ENCODE results near the gene ADCY3.

The ADCY3 gene

GRCh38 chr2:24909555-24910177 lies 10.4 kb downstream of the ADCY3 start:
- TF ChIP-seq CTCF (IDR thresholded peaks at IDR 0.05) = no peak
- no peak for TF ChIP-seq ZFX (IDR thresholded peaks at IDR 0.05; ENCODE audit: borderline replicate concordance)

GRCh38 chr2:24908461-24908901 lies 11.6 kb downstream of the ADCY3 start:
- H3K27ac ChIP-seq = no peak overlapping the region
- TF ChIP-seq ZFX (IDR thresholded peaks at IDR 0.05; ENCODE audit: borderline replicate concordance) (no peak), CTCF (IDR thresholded peaks at IDR 0.05) (no peak)

More at GRCh38 chr2:24909555-24910177, 10.4 kb downstream of the ADCY3 start:
- no peak overlapping the region for H3K27ac ChIP-seq

DNA sequence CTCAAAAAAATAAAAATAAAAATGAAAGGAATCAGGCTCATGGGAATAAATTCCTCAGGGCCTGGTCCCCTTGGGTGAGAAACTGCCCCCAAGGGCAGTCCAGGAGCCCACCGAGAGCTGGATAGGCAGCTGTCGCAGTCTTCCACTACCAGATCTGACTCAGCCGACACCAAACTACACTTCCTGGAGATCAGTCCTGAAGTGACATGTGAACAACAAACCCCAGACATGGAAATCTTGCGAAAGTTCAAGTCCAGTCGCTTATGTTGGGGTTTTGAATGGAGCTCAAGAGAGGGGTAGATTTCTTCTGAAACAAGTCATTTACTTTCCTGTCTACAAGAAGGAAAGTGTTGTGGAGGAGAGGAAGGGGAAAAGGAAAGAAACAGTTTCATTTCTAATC lies 12.9 kb downstream of the ADCY3 start:
- no peak overlapping the region for H3K27ac ChIP-seq
- TF ChIP-seq CTCF (IDR thresholded peaks at IDR 0.05) = no peak
- no peak for TF ChIP-seq ZFX (IDR thresholded peaks at IDR 0.05; ENCODE audit: borderline replicate concordance)

DNA sequence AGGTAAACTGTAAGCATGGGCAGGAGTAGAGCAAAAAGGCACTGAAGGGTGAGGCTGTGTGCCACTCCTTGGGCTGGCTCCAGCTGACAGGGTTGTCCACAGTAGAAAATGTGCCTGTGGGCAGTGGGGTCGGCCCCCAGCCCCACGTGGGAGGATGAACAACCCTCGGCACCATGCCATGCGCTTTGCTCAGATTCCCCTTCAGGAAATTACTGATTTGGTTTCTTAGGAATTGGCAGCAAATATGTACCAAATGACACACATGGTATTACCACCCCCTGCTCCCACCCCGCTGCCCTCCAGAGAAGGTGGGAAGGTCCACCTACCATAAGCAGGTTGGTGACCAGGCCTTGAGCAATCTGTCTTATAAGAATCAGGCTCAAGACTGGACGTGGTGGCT lies 13.6 kb downstream of the ADCY3 start:
- H3K27ac ChIP-seq = no peak overlapping the region

GRCh38 chr2:24903161-24904103 lies 16.6 kb downstream of the ADCY3 start:
- H3K27ac ChIP-seq = no peak overlapping the region
- TF ChIP-seq ZFX (IDR thresholded peaks at IDR 0.05; ENCODE audit: borderline replicate concordance) = no peak
- TF ChIP-seq CTCF (IDR thresholded peaks at IDR 0.05) = no peak

More for the DNA sequence above, 13.6 kb downstream of the ADCY3 start:
- no peak for TF ChIP-seq ZFX (IDR thresholded peaks at IDR 0.05; ENCODE audit: borderline replicate concordance)
- no peak for TF ChIP-seq CTCF (IDR thresholded peaks at IDR 0.05)

DNA sequence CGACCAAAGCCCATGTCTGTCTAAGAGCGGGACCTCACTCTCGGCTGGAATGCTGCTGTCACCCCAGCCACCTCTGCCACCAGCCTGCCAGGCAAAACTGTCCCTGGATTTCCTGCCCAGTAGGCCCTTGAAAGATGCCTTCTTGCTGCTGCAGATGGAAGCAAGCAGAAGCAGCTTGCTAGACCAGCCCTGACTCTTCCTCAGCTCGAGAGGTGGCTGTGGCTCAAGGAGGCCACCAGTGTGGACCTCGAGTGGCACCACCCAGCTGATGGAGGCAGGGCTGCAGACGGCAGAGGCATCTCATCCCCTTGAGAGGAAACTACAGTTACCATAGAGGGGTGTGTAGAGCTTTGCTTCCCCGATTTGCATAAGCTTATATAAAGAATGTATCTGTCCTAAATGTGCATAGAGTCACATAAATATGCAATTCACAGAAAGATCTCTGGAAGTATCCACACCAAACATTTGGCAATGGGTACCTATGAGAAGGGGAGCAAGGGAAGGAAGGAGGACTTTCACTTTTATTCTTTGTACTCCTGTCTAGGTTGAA lies 20.6 kb downstream of the ADCY3 start:
- TF ChIP-seq ZFX (IDR thresholded peaks at IDR 0.05; ENCODE audit: borderline replicate concordance) (no peak), CTCF (IDR thresholded peaks at IDR 0.05) (no peak)
- H3K27ac ChIP-seq = no peak overlapping the region
